GM12865 (cell line): ENCODE measurements around the gene RNU6-1.

Source experiments
- DNase-seq: peaks from one replicate; pipeline ENCODE4 v3.0.0; 2010; ENCODE audit warnings: low read depth
- H3K4me3 ChIP-seq: 2 replicates; pipeline ENCODE4 v1.5.1; 2011; ENCODE audit warnings: mild to moderate bottlenecking, low read depth, low read length, control low read depth
- CTCF ChIP-seq: IDR thresholded peaks from 2 replicates; pipeline ENCODE4 v1.5.1; 2011; ENCODE audit warnings: low read length, control low read depth, low read depth, inconsistent platforms; ENCODE audit not compliant: insufficient read depth; ENCODE audit errors: missing control alignments

The RNU6-1 gene

DNA sequence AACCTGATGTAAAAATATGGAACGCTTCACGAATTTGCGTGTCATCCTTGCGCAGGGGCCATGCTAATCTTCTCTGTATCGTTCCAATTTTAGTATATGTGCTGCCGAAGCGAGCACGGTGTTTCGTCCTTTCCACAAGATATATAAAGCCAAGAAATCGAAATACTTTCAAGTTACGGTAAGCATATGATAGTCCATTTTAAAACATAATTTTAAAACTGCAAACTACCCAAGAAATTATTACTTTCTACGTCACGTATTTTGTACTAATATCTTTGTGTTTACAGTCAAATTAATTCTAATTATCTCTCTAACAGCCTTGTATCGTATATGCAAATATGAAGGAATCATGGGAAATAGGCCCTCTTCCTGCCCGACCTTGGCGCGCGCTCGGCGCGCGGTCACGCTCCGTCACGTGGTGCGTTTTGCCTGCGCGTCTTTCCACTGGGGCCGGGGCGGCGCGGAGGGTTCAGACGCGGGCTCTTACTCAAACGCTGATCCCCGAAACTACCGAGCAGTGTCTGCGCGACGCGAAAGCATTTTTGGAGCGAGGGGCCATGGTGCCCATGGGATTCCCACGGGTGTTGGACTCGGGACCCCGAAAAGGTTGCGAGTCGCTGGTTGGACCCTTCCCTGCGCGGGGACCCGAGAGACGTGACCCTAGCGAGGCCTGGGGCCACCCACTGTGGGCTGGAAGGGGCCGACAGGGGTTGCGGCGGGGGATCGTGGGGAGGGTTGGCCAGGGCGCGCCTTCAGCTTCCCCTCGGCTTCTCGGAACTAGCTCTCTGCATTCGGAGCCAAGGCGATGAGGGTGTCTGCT, at the start of gene RNU6-1:
Gene RNU6-1 (minus strand): TSS at position 117 of the 820 bp plus-strand sequence.
- TF ChIP-seq CTCF = no peak
- H3K4me3 ChIP-seq = peak within 1 kb of the TSS; percentile 88
- DNase-seq = peak; percentile 97

- TF ChIP-seq CTCF = no peak
Measured at GRCh38 chr15:67887776-67888175, 47.9 kb upstream of the RNU6-1 start.

DNA sequence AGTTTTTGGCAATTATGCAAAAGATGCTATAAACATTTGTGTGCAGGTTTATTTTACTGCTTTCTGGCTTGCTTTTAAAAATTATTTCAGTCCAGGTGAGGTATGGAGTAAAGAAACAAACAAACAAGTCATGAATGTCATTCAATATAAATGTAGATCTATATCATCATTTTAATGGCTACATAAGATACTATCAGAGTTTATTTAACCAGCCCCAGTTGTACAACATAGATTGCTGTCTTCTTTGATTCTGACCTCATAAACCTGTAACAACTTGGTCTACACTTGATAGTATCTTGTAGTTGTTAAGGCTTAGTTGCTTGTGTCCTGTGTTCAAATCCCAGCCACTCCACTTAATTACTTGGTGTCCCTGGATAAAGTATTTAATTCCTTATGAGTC, 46.0 kb upstream of the RNU6-1 start:
- DNase-seq = no peak
- no peak overlapping the region for H3K4me3 ChIP-seq
- no peak for TF ChIP-seq CTCF

More at GRCh38 chr15:67887776-67888175, 47.9 kb upstream of the RNU6-1 start:
- H3K4me3 ChIP-seq = no peak overlapping the region
- DNase-seq = no peak

DNA sequence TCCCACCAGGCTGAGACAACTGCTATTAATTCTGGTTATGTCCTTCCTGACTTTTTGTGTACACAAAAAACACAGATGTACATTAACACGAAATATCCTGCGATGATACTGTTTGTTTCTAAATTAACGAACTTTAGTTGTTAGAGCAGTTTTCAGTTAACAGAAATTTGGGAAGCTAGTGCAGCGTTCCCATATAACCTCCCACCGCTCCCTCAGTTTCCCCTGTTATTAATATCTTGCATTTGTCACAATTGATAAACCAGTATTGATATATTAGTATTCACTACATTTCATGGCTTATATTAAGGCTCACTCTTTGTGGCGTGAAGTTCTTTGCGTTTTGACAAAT, 45.3 kb upstream of the RNU6-1 start:
- peak overlapping the region; percentile 69 for H3K4me3 ChIP-seq
- no peak for DNase-seq
- no peak for TF ChIP-seq CTCF

DNA sequence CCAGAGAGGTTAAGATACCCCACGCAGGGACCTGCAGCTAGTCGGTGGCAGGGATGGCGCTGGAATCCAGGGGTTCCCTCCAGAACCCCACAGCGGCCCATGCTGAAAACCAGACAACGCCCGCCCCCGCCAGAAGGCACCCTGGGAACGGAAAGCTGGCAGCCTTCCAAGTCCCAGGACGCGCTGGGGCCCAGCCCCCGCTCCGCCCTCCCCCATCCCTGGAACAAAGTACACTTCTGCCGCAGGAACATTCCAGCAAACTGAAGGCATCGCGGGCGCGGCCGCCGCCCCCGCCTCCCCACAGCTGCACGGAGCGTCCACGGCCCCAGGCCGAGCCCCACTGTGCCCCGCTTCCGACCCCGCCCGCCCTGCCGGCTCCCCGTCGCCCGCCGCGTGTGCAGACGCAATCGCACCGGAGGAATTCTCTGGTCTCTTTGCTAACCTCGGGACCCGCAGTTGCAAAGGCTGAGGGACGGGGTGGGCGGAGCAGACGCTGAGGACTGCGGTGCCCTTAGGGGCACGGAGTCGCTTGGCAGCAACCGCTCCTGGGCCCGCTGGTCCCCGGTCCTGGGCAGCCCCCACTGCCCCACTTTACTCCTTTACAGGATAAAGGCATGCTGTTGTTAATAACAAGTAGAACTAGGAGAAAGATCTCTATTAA, 44.8 kb upstream of the RNU6-1 start:
- TF ChIP-seq CTCF = no peak
- H3K4me3 ChIP-seq = peak overlapping the region; percentile 69
- DNase-seq = peak; percentile 54

GRCh38 chr15:67884009-67884408, 44.2 kb upstream of the RNU6-1 start:
- TF ChIP-seq CTCF = no peak
- DNase-seq = no peak
- H3K4me3 ChIP-seq = no peak overlapping the region
